CD14-positive monocyte (primary cell): Measurements from ENCODE around the gene DHCR24. TPM values are rescaled to one million over a fixed set of nuclear protein-coding genes. Genes with fewer than 3 reads are reported as not detected.

Source experiments
- DNase-seq, 3 donors: peaks; one replicate each; pipeline ENCODE4 v3.0.0-alpha.2; 2011 to 2022
- H2AFZ ChIP-seq: 2 replicates; pipeline ENCODE4 v1.6.0; 2012; ENCODE audit warnings: mild to moderate bottlenecking, low read depth, low read length, inconsistent platforms; ENCODE audit not compliant: insufficient read depth, poor library complexity, severe bottlenecking
- H3K27ac ChIP-seq, 2 donors: 1 replicate in 1 of 2; 2 replicates in 1 of 2; pipeline ENCODE4 v1.5.1; 2012 to 2013; ENCODE audit warnings: low read length in 2 of 2, control low read depth in 1 of 2, inconsistent platforms in 1 of 2, low read depth in 1 of 2, mild to moderate bottlenecking in 1 of 2
- H3K27me3 ChIP-seq, 2 donors: one replicate each; pipeline versions ENCODE4 v1.6.0 to v1.6.1; 2011 to 2013; ENCODE audit warnings: low read length in 2 of 2; ENCODE audit not compliant: control insufficient read depth in 2 of 2, insufficient read depth in 2 of 2
- H3K36me3 ChIP-seq, 2 donors: replicated peaks in 1 of 2; 1 replicate in 1 of 2; 2 replicates in 1 of 2; pipeline versions ENCODE4 v1.5.1 to v1.6.1; 2012 to 2013; ENCODE audit warnings: low read length in 2 of 2, control low read depth in 1 of 2, inconsistent platforms in 1 of 2, mild to moderate bottlenecking in 1 of 2; ENCODE audit not compliant: insufficient read depth in 2 of 2, control insufficient read depth in 1 of 2
- H3K4me1 ChIP-seq, 2 donors: 1 replicate in 1 of 2; 2 replicates in 1 of 2; pipeline versions ENCODE4 v1.5.1 to v1.6.1; 2012 to 2013; ENCODE audit warnings: low read length in 2 of 2, control low read depth in 1 of 2, inconsistent platforms in 1 of 2, mild to moderate bottlenecking in 1 of 2, moderate library complexity in 1 of 2; ENCODE audit not compliant: insufficient read depth in 2 of 2, control insufficient read depth in 1 of 2
- H3K4me2 ChIP-seq: replicated peaks from 2 replicates; pipeline ENCODE3; 2012; ENCODE audit warnings: low read length, moderate library complexity, mild to moderate bottlenecking; ENCODE audit not compliant: poor library complexity, severe bottlenecking; ENCODE audit errors: extremely low read depth
- H3K4me3 ChIP-seq, 3 experiments: fragments of 200-600 bp in 1 of 3; sonication (generic) in 1 of 3; replicated peaks in 1 of 3; 1 replicate in 2 of 3; 2 replicates in 1 of 3; pipeline ENCODE4 v1.5.1; 2011 to 2013; ENCODE audit warnings: low read length in 3 of 3, mild to moderate bottlenecking in 3 of 3, control low read depth in 2 of 3, low read depth in 2 of 3, inconsistent platforms in 1 of 3, moderate library complexity in 1 of 3
- H3K79me2 ChIP-seq: 2 replicates; pipeline ENCODE4 v1.6.0; 2012; ENCODE audit warnings: mild to moderate bottlenecking, control low read depth, inconsistent platforms, low read length, moderate library complexity; ENCODE audit not compliant: insufficient read depth
- H3K9ac ChIP-seq: 2 replicates; pipeline ENCODE4 v1.6.0; 2017; ENCODE audit warnings: low read length, mild to moderate bottlenecking; ENCODE audit not compliant: insufficient read depth, poor library complexity, severe bottlenecking
- H3K9me3 ChIP-seq, 2 donors: replicated peaks in 1 of 2; 1 replicate in 1 of 2; 2 replicates in 1 of 2; pipeline versions ENCODE4 v1.5.1 to v1.6.1; 2012 to 2013; ENCODE audit warnings: low read length in 2 of 2, control low read depth in 1 of 2; ENCODE audit not compliant: control insufficient read depth in 1 of 2, insufficient read depth in 1 of 2
- H4K20me1 ChIP-seq: 2 replicates; pipeline ENCODE4 v1.6.0; 2012; ENCODE audit warnings: mild to moderate bottlenecking, low read length, control low read depth, moderate library complexity; ENCODE audit not compliant: insufficient read depth
- H3K27ac Mint-ChIP-seq, 7 donors: one replicate each; pipeline ENCODE4 v1.8.0; 2020; ENCODE audit warnings: mild to moderate bottlenecking in 7 of 7, mixed read lengths in 7 of 7, moderate library complexity in 6 of 7, inconsistent platforms in 2 of 7
- H3K27me3 Mint-ChIP-seq, 3 donors: one replicate each; pipeline ENCODE4 v1.8.0; 2021 to 2022; ENCODE audit warnings: low read depth in 3 of 3, mild to moderate bottlenecking in 3 of 3, mixed read lengths in 3 of 3, moderate library complexity in 3 of 3, inconsistent platforms in 1 of 3
- H3K36me3 Mint-ChIP-seq, 2 donors: one replicate each; pipeline ENCODE4 v1.8.0; 2020; ENCODE audit warnings: mixed read lengths in 2 of 2, inconsistent platforms in 1 of 2, mild to moderate bottlenecking in 1 of 2
- H3K4me1 Mint-ChIP-seq: one replicate; pipeline ENCODE4 v1.8.0; 2020; ENCODE audit warnings: mild to moderate bottlenecking, mixed read lengths
- H3K4me3 Mint-ChIP-seq, 2 donors: one replicate each; pipeline ENCODE4 v1.8.0; 2020; ENCODE audit warnings: mild to moderate bottlenecking in 2 of 2, mixed read lengths in 2 of 2, moderate library complexity in 1 of 2
- H3K9me3 Mint-ChIP-seq, 7 donors: one replicate each; pipeline ENCODE4 v1.8.0; 2020 to 2022; ENCODE audit warnings: mixed read lengths in 7 of 7, mild to moderate bottlenecking in 6 of 7, moderate library complexity in 6 of 7, inconsistent platforms in 2 of 7
- CTCF ChIP-seq: fragments of 200-600 bp; IDR thresholded peaks from one replicate; pipeline ENCODE4 v1.8.0; 2022; ENCODE audit warnings: antibody characterized with exemption, mild to moderate bottlenecking
- WGBS: methylation state at CpG from one replicate; pipeline ENCODE4 v1.1.5; 2013; ENCODE audit warnings: missing lambda C conversion rate; ENCODE audit not compliant: insufficient coverage; 5-methylcytosine and 5-hydroxymethylcytosine counted together
- intact Hi-C, 2 donors: fragments of 100-400 bp; cut with micrococcal nuclease; formaldehyde crosslinking; loops; one replicate each; pipeline versions ENCODE4 v1.15.0 to v1.15.1; 2023
- polyA plus RNA-seq, 3 donors: library from polyadenylated mRNA; depleted of rRNA in 1 of 3; unstranded in 2 of 3; stranded (reverse) in 1 of 3; fragments of 300-500 nt in 2 of 3; fragments of >200 nt in 1 of 3; fragmentation: Illumina TruSeq in 2 of 3; gene quantifications; 1 replicate in 2 of 3; 2 replicates in 1 of 3; pipeline ENCODE4 v1.2.3, GENCODE V29; 2012 to 2021

Gene DHCR24
- polyA plus RNA-seq, 3 donors, result 0.48 to 3.5 (median 3.0) TPM

GRCh38 chr1:54851406-54851805 is 35.6 kb downstream of the DHCR24 start:
- H3K27me3 ChIP-seq, result no peaks in the 10 kb centered on the region
- Mint-ChIP-seq H3K4me1 (peaks cover 6% of the 10 kb centered on the region), H3K27ac (peak overlapping the region in 2 of 7 donors; percentile 5 to 40), H3K27me3 (no peaks in the 10 kb centered on the region), H3K9me3 (no peaks in the 10 kb centered on the region), H3K36me3 (peaks cover 20 to 43% of the 10 kb centered on the region in 2 donors), H3K4me3 (no peak overlapping the region)
- no peaks in the 10 kb centered on the region for H4K20me1 ChIP-seq
- no peak overlapping the region for H3K4me3 ChIP-seq
- DNase-seq, result no peak
- H3K9ac ChIP-seq, result no peak overlapping the region
- intact Hi-C loops, result no loop called here
- H3K27ac ChIP-seq, result no peak overlapping the region
- H3K9me3 ChIP-seq, result no peaks in the 10 kb centered on the region
- 100% methylated on average over 6 of the region's 9 CpGs for WGBS
- no peak overlapping the region for H3K4me2 ChIP-seq
- H3K36me3 ChIP-seq, result peaks cover 4 to 9% of the 10 kb centered on the region in 2 donors
- H3K79me2 ChIP-seq, result no peaks in the 10 kb centered on the region
- TF ChIP-seq CTCF, result no peak
- no peak overlapping the region for H2AFZ ChIP-seq
- peaks cover 0 to 5% of the 10 kb centered on the region in 2 donors for H3K4me1 ChIP-seq

- Histone ChIP-seq H3K4me2 (no peak overlapping the region), H3K9me3 (no peaks in the 10 kb centered on the region), H3K36me3 (peaks cover 4 to 9% of the 10 kb centered on the region in 2 donors), H3K27ac (no peak overlapping the region), H3K4me3 (no peak overlapping the region), H3K27me3 (no peaks in the 10 kb centered on the region), H4K20me1 (no peaks in the 10 kb centered on the region), H3K4me1 (peaks cover 0 to 5% of the 10 kb centered on the region in 2 donors), H3K79me2 (no peaks in the 10 kb centered on the region), H2AFZ (no peak overlapping the region), H3K9ac (no peak overlapping the region)
- H3K4me3 Mint-ChIP-seq, result no peak overlapping the region
- WGBS, result 28% methylated on average over 4 of the region's 9 CpGs
- peaks cover 6% of the 10 kb centered on the region for H3K4me1 Mint-ChIP-seq
- DNase-seq, result peak; percentile 8 to 55 (median 16)
- no peaks in the 10 kb centered on the region for H3K27me3 Mint-ChIP-seq
- peak overlapping the region in 3 of 7 donors; percentile 10 to 68 (median 60) for H3K27ac Mint-ChIP-seq
- no peaks in the 10 kb centered on the region for H3K9me3 Mint-ChIP-seq
- intact Hi-C loops, result no loop called here
- H3K36me3 Mint-ChIP-seq, result peaks cover 17 to 39% of the 10 kb centered on the region in 2 donors
- no peak for TF ChIP-seq CTCF
Measured at GRCh38 chr1:54850737-54851136, 36.3 kb downstream of the DHCR24 start.
